Measurements from ENCODE around the gene CLCNKA. TPM values are rescaled to one million over a fixed set of nuclear protein-coding genes. Genes with fewer than 3 reads are reported as not detected.

Gene CLCNKA
- total RNA-seq, 2 donors from 2014 or later = not detected

DNA sequence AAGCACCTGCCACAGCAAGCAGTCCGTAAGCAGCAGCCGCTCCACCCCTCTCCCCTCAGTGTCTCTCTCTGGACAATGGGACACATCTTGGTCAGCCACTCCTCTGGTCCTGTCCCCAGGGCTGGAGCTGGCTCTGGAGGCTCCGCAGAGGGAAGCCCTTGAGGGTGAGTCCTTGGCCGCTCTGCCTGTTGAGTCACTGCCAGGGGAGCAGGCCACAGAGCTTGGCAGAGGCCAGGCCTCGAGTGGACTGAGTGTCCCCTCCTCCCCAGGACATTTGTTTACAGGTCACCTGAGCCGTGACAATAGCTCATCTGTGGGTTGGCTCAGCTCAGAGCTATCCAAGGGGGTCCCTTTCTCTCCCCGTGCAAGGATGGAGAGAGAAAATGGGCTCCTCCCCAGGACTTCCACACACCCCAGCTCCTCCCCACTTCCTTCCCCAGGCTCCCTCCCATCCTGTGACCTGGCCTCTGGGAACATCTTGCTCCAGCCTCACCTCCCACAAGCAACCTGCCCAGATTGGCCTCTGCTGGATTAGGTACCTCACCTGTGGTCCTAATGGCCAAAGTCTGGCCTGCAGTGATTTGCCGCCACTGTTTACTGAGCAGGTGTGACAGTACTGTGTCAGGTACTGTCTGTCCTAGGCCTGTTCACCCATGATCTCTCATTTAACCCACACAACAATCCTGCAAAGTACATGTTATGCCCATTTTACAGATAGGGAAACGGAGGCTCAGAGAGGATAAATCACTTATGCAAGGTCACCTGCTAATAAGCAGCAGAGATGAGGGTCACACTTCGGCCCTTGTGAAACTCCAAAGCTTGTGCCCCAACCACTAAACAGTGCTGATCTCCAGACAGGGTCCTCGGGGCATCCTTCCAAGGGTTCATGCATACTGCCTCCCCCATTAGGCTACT, 46.8 kb downstream of the CLCNKA start:
- Mint-ChIP-seq H3K36me3 (ENCODE audit: insufficient read depth in 2 of 2) (no peaks in the 10 kb centered on the region), H3K27me3 (ENCODE audit: low read depth) (peaks cover 17% of the 10 kb centered on the region), H3K9me3 (no peaks in the 10 kb centered on the region), H3K4me1 (ENCODE audit: low read depth) (no peaks in the 10 kb centered on the region), H3K27ac (no peak overlapping the region), H3K4me3 (no peak overlapping the region)
- ATAC-seq (replicated peaks in 1 of 2) (no peak), DNase-seq (no peak)

DNA sequence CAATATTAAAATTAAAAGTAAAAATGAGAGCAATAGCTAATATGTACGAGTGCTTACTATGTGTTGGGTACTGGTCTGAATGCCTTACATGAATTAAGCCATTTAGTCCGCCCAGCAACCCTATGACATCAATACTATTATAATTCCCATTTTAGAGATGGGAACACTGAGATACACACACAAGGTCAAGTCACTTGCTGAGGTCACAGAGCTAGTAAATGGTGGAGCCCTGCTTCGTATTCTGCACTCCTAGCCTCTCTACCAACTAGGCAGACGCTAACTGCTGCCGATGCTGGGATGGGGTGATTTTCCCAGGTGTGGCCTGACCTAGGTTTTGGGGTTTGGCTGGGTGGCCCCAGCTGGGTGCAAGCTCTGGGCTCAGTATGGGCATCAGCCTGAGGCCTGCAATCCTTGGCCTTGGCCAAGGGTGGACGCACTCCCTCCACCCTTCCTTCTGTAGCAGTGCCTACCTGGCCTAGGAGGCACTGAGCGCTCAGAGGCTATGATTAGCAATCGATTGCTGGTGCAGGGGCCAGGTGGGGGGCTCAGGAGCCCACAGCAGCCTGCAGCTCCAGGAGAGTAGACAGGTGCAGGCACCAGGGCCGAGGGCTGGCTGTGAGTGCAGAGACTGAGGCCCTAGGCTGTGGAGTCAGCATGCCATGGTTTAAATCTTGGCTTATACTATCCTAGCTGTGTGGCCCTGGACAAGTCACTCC, 49.0 kb downstream of the CLCNKA start:
- Mint-ChIP-seq H3K4me1 (ENCODE audit: low read depth) (no peaks in the 10 kb centered on the region), H3K4me3 (no peak overlapping the region), H3K27me3 (ENCODE audit: low read depth) (peaks cover 12% of the 10 kb centered on the region), H3K27ac (no peak overlapping the region), H3K36me3 (ENCODE audit: insufficient read depth in 2 of 2) (no peaks in the 10 kb centered on the region), H3K9me3 (no peaks in the 10 kb centered on the region)
- no peak for DNase-seq
- no peak for ATAC-seq (replicated peaks in 1 of 2)

DNA sequence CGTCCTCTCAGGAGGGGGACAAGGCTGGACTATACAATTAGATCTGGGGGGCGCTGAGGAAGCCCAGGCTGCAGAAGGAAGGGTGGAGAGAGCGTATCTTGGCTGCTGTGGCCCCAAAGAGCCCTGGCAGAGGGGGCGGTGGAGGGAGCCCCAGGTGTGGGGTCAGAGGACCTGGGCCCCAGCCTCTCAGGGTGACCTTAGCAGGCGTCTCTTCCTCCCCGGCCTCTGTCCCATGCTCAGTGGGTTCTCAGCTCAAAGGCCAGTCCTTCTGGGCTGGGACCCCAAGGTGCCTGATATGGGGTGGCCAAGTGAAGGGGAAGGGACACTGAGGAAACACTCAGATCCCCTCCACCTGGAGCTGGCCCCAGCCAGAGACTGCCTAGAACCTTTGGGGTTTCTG, 49.8 kb downstream of the CLCNKA start:
- no peak overlapping the region for H3K27ac Mint-ChIP-seq
- peaks cover 12% of the 10 kb centered on the region for H3K27me3 Mint-ChIP-seq (ENCODE audit: low read depth)
- no peaks in the 10 kb centered on the region for H3K9me3 Mint-ChIP-seq
- no peaks in the 10 kb centered on the region for H3K4me1 Mint-ChIP-seq (ENCODE audit: low read depth)
- H3K36me3 Mint-ChIP-seq (ENCODE audit: insufficient read depth in 2 of 2) = no peaks in the 10 kb centered on the region
- no peak overlapping the region for H3K4me3 Mint-ChIP-seq
- DNase-seq = no peak
- ATAC-seq (replicated peaks in 1 of 2) = no peak

DNA sequence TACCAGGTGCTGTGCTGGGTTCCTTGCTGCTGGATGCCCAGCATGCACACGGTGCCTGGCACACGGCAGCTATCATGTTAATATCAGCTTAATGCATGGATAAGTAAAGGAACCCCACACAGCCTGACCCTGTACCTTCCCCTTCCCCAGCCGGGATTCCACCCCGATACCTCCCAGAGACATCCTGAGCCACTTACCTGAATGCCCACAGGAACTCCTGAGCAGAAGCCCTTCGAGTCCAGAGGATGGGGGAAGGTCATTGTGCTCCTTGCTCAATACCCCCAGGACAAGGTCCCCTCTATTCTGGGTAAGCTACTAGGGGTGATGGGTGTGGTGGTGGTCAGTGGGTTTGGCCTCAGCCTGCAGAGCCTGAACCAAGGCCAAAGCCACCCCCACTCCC, 50.3 kb downstream of the CLCNKA start:
- Mint-ChIP-seq H3K4me1 (ENCODE audit: low read depth) (no peaks in the 10 kb centered on the region), H3K9me3 (no peaks in the 10 kb centered on the region), H3K27me3 (ENCODE audit: low read depth) (peaks cover 12% of the 10 kb centered on the region), H3K4me3 (no peak overlapping the region), H3K36me3 (ENCODE audit: insufficient read depth in 2 of 2) (no peaks in the 10 kb centered on the region), H3K27ac (no peak overlapping the region)
- ATAC-seq (replicated peaks in 1 of 2) (no peak), DNase-seq (no peak)

DNA sequence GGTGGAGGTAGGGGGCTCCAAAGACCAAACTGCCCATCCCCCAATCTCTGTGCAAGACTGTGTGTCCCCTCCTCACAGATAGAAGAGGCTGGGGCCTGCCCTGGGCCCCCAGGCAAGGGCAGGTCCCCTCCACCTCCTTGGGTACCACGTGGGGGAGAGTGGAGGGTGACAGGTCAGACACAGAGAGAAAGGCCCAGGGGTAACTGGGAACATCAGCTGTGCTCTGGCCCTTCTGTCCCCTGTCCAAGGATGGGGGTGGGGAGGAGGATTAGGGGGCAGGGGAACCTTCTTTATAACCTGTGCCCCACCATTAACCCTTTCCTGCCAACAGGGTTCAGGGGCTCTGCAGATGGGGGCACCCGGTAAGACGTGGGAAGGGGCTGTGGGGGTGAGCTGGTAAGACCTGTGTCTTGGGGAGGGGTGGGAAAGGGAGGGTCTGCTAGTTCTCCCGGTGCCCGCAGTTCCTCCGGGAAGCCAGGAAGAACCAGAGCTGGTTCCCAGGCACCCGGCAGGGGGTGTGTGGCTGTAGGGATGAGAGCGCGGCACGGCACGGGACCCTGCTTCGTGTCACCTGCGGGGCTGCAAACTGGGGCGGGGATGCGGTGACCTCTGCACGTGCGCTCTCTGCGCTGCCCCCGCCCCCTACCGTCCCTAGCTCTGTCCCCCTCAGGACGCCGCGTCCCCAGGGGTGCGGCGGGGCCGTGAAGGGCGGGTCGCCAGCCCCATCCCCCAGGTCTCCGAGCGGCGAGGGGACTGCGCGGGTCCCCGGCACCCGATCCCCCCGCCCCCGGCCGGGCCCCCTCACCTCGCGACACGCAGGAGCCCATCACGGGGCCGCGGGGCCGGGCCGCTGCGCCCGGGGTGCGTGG, 51.0 kb downstream of the CLCNKA start:
- Mint-ChIP-seq H3K27me3 (ENCODE audit: low read depth) (peaks cover 12% of the 10 kb centered on the region), H3K9me3 (no peaks in the 10 kb centered on the region), H3K4me1 (ENCODE audit: low read depth) (no peaks in the 10 kb centered on the region), H3K4me3 (peak overlapping the region in 1 of 2 donors; percentile 44), H3K27ac (no peak overlapping the region), H3K36me3 (ENCODE audit: insufficient read depth in 2 of 2) (no peaks in the 10 kb centered on the region)
- ATAC-seq (replicated peaks in 1 of 2) (peak; percentile 41 to 50), DNase-seq (no peak)

DNA sequence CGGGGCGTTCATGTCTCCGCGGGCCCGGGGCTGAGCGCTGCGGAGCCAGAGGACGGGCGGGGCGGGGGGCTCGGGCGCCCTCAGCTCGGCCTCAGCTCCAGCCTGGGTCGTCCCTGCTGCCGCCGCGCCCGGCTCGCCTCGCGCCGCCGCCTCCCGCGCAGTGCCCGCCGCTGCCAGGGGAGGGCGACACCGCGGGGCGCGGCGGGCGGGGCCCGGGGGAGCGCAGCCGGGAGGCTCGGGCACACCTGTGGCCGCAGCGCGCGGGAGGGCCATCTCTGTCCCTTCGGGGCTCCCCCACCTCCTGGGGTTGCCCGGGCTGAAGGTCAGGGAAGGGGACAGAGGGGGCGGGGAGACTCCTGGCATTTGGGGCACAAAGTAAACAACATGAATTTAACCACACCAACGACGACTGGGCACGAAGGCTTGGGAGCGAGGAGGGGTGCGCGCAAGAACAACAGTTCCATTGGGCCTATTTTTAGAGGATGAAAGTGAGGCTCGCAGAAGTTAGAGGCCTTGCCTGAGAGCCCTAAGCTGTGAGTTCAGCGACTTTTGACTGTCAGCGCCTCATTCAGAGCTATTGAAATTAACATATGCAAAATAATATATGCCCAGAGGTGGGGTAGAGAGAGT, 51.8 kb downstream of the CLCNKA start, which contains the start of gene FAM131C:
FAM131C (minus strand) TSS at position 162 of the 630 bp plus-strand sequence. CDS start 209 bp downstream, outside the sequence.
- peak; percentile 51 to 69 for DNase-seq
- Mint-ChIP-seq H3K4me1 (ENCODE audit: low read depth) (no peaks in the 10 kb centered on the region), H3K4me3 (peak within 1 kb of the TSS; percentile 76 to 77), H3K27ac (no peak within 1 kb of the TSS), H3K36me3 (ENCODE audit: insufficient read depth in 2 of 2) (no peaks in the 10 kb centered on the region), H3K9me3 (no peaks in the 10 kb centered on the region), H3K27me3 (ENCODE audit: low read depth) (peaks cover 12% of the 10 kb centered on the region)
- ATAC-seq (replicated peaks in 1 of 2) = peak; percentile 86 to 87

DNA sequence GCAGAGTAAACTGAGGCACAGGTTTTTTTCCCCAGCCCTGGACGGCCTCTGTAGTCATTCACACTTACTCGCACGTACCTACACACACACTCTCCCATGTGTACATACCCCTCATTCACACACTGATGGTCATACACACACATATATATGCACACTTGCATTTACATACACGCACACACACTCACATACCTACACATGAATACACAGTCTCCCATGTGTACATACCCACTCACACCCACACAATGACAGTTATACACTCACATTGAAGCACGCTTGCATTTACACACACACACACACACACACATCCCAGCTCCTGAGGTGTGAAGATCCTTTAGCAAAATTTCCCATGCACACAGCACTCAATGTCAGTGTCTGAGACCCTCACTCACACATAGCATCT, 52.4 kb downstream of the CLCNKA start:
- ATAC-seq (replicated peaks in 1 of 2) (no peak), DNase-seq (no peak)
- Mint-ChIP-seq H3K4me3 (peak overlapping the region; percentile 14 to 76), H3K27ac (no peak overlapping the region), H3K9me3 (no peaks in the 10 kb centered on the region), H3K27me3 (ENCODE audit: low read depth) (peaks cover 12% of the 10 kb centered on the region), H3K36me3 (ENCODE audit: insufficient read depth in 2 of 2) (no peaks in the 10 kb centered on the region), H3K4me1 (ENCODE audit: low read depth) (peaks cover 6% of the 10 kb centered on the region)

DNA sequence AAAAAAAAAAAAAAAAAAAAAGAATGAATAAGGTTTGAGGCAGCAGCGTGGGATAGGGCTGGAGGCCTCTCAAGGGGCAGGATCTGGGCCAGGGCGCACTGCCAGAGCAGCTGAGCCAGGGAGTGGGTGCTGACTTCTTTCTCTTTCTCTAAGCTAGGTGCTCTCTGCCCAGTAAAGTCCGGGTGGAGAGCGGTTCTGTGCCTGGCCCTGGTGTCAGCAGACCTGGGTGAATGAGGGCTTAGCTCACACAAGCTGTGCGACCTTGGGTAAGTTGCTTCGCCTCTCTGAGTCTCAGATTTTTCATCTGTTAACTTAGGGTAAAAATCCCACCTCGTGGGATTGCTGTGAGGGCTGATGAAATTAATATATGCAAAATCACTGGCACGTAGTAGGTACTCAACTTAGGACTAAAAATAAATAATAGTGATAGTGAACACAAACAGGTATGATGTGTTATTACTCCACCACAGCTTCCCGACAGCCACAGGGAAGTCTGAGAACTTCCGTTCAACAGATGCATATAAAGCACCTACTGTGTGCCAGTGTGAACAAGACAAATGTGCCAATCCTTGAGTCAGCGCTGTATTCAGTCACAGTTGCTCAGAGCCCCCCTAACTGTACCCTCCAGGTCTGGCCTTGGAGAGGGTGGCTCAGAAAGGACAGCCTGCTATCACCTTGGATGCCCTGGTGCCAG, 53.6 kb downstream of the CLCNKA start:
- Mint-ChIP-seq H3K27me3 (ENCODE audit: low read depth) (peaks cover 12% of the 10 kb centered on the region), H3K9me3 (no peaks in the 10 kb centered on the region), H3K4me1 (ENCODE audit: low read depth) (peaks cover 6% of the 10 kb centered on the region), H3K27ac (no peak overlapping the region), H3K36me3 (ENCODE audit: insufficient read depth in 2 of 2) (no peaks in the 10 kb centered on the region), H3K4me3 (no peak overlapping the region)
- no peak for DNase-seq
- no peak for ATAC-seq (replicated peaks in 1 of 2)

DNA sequence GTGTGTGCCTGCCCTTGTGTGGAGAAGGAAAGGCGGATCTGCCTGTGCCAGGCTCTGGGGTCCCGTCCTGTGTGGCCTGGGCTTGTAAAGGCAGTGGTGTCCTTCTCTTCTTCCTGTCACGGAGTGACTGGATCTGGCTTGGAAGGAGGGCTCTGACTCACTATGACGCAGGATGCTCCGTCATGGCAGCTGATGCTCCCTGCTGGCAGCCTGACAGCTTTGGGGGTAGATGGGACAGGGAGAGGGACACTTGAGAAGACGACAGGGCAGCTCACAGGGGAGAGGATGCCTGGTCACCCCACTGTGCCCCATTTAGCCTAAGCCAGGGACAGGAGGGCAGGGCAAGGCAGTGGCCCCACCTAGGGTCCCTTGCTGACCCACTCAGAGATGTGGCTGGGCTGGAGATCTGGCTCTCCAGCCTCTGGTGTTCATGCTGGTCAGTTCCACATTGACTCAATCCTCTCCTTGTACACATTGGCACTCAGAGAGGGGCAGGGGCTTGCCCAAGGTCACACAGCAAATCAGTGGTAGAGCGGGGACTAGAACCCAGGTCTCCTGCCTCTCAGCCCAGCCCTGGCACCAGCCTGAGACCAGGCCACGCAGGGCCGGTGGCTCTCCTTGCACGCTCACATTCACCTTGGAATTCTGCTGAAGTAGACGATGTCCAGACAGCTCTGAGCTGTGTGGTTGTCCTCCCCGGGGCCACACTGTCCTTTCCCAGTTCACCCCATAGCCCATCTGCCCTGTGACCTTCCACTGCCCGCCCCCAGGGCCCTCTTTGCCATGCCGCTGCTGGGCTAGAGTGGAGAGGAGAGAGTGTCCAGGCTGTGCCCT, 54.4 kb downstream of the CLCNKA start:
- H3K4me3 Mint-ChIP-seq = no peak overlapping the region
- no peaks in the 10 kb centered on the region for H3K9me3 Mint-ChIP-seq
- DNase-seq (no peak), ATAC-seq (replicated peaks in 1 of 2) (no peak)
- peaks cover 12% of the 10 kb centered on the region for H3K27me3 Mint-ChIP-seq (ENCODE audit: low read depth)
- peaks cover 6% of the 10 kb centered on the region for H3K4me1 Mint-ChIP-seq (ENCODE audit: low read depth)
- no peak overlapping the region for H3K27ac Mint-ChIP-seq
- H3K36me3 Mint-ChIP-seq (ENCODE audit: insufficient read depth in 2 of 2) = no peaks in the 10 kb centered on the region

DNA sequence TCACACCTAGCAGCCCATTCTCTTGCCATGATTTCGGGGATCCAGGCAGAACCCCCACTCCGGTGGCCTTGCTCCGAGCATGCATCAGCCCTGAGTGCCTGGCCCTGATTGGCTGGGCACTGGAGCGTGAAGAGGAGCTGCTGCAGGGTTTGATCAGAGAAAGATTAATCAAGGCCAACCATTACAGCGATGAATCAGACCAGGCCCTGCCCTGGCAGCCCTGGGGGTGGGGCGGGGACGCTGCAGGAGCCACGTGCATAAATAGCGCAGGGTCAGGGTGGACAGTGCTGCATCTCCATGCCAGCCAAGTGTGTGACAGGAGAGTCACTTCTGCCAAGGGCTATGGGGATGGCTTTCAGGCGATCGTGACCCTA, 55.0 kb downstream of the CLCNKA start:
- Mint-ChIP-seq H3K27ac (peak overlapping the region; percentile 7), H3K9me3 (no peaks in the 10 kb centered on the region), H3K27me3 (ENCODE audit: low read depth) (peaks cover 12% of the 10 kb centered on the region), H3K36me3 (ENCODE audit: insufficient read depth in 2 of 2) (no peaks in the 10 kb centered on the region), H3K4me3 (no peak overlapping the region), H3K4me1 (ENCODE audit: low read depth) (peaks cover 6% of the 10 kb centered on the region)
- no peak for ATAC-seq (replicated peaks in 1 of 2)
- no peak for DNase-seq

DNA sequence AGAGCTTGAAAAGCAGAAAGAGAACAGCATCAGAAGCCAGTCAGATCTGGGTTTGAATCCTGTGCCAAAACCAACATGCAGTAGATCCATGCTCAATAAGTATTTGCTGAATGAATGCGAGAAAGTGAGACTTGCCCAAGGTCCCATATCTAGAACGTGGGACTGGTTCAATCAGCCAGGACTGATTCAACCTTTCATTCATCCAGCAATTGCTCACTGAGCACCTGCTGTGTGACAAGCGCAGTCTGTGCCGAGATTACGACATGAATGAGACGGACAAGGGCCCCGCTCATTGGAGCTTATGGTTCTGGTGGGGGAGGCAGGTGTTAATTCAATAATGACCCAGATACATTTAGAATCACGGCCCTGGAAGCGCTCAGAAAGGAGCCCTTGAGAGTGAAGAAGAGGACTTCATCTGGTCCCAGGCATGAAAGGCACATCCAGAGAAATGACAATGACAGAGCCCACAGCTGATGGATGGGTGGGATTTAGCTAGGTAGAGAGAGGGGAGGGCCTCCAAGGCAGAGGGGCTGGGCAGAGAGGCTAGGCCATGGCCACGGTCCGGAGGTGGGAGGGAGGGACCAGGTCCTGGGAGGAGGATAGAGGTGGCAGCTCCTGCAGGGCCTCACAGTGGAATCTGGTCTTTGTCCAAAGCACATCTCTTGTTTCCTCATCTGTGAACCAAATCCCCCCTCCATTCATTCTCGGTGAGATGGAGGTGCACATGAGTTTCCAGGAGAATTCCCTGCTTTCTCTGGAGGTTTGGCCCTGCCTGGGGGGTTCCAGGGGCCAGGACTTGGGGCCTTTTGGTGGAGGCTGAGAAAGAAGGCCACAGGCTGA, 55.8 kb downstream of the CLCNKA start:
- no peaks in the 10 kb centered on the region for H3K9me3 Mint-ChIP-seq
- peak overlapping the region; percentile 7 for H3K27ac Mint-ChIP-seq
- H3K27me3 Mint-ChIP-seq (ENCODE audit: low read depth) = peaks cover 12% of the 10 kb centered on the region
- H3K4me1 Mint-ChIP-seq (ENCODE audit: low read depth) = peaks cover 6% of the 10 kb centered on the region
- H3K4me3 Mint-ChIP-seq = no peak overlapping the region
- ATAC-seq (replicated peaks in 1 of 2) = no peak
- DNase-seq = no peak
- no peaks in the 10 kb centered on the region for H3K36me3 Mint-ChIP-seq (ENCODE audit: insufficient read depth in 2 of 2)

Measured in activated T-cell treated with anti-CD3 and anti-CD28 coated beads, Interleukin-2, amount 50 U/mL, for 72 hours (primary cell).